ENCODE data around the gene CCT5.

CCT5 gene

GRCh38 chr5:10249948-10250805 lies at the start of gene CCT5:
TSS of gene CCT5 (plus strand) at chr5:10250280. CDS start at chr5:10250341, 61 bp downstream.
- peak within 1 kb of the TSS; percentile 100 for H3K4me3 ChIP-seq (ENCODE audit: low read length)
- no peak for TF ChIP-seq CTCF (IDR thresholded peaks at IDR 0.05; ENCODE audit: insufficient read depth, low read depth, low read length, missing control alignments)
- peak; percentile 99 for DNase-seq (ENCODE audit: low read depth)

- no peak overlapping the region for H3K4me3 ChIP-seq (ENCODE audit: low read length)
- TF ChIP-seq CTCF (IDR thresholded peaks at IDR 0.05; ENCODE audit: insufficient read depth, low read depth, low read length, missing control alignments) = peak; percentile 17
- DNase-seq (ENCODE audit: low read depth) = no peak
Measured at GRCh38 chr5:10201223-10201868, 48.7 kb upstream of the CCT5 start.

- H3K4me3 ChIP-seq (ENCODE audit: low read length) = no peak overlapping the region
- DNase-seq (ENCODE audit: low read depth) = no peak
- TF ChIP-seq CTCF (IDR thresholded peaks at IDR 0.05; ENCODE audit: insufficient read depth, low read depth, low read length, missing control alignments) = no peak
Measured at GRCh38 chr5:10202089-10202910, 47.8 kb upstream of the CCT5 start.

- no peak for DNase-seq (ENCODE audit: low read depth)
- no peak overlapping the region for H3K4me3 ChIP-seq (ENCODE audit: low read length)
- TF ChIP-seq CTCF (IDR thresholded peaks at IDR 0.05; ENCODE audit: insufficient read depth, low read depth, low read length, missing control alignments) = no peak
Measured at GRCh38 chr5:10209004-10209403, 41.1 kb upstream of the CCT5 start.

- H3K4me3 ChIP-seq (ENCODE audit: low read length) = no peak overlapping the region
- no peak for DNase-seq (ENCODE audit: low read depth)
- TF ChIP-seq CTCF (IDR thresholded peaks at IDR 0.05; ENCODE audit: insufficient read depth, low read depth, low read length, missing control alignments) = no peak
Measured at GRCh38 chr5:10213316-10213715, 36.8 kb upstream of the CCT5 start.

- no peak for TF ChIP-seq CTCF (IDR thresholded peaks at IDR 0.05; ENCODE audit: insufficient read depth, low read depth, low read length, missing control alignments)
- DNase-seq (ENCODE audit: low read depth) = no peak
- no peak overlapping the region for H3K4me3 ChIP-seq (ENCODE audit: low read length)
Measured at GRCh38 chr5:10214041-10214440, 36.0 kb upstream of the CCT5 start.
